ENCODE data around the gene CCDC3. TPM values are rescaled to one million over a fixed set of nuclear protein-coding genes. Genes with fewer than 3 reads are reported as not detected.

Gene CCDC3
- polyA plus RNA-seq, 1 donor from 2014 or later: 3.8 TPM

GRCh38 chr10:12906051-12906541 lies 95.4 kb downstream of the CCDC3 start:
- no peak overlapping the region for H3K27ac ChIP-seq (ENCODE audit: low read length)

GRCh38 chr10:12905067-12905466 lies 96.4 kb downstream of the CCDC3 start:
- Histone ChIP-seq H3K4me2 (ENCODE audit: low read length) (no peak overlapping the region), H3K9ac (ENCODE audit: low read length) (no peak overlapping the region), H3K9me3 (ENCODE audit: low read length) (no peaks in the 10 kb centered on the region), H3F3A (ENCODE audit: insufficient read depth, low read length, poor library complexity, severe bottlenecking) (no peaks in the 10 kb centered on the region), H4K20me1 (ENCODE audit: insufficient read depth) (no peaks in the 10 kb centered on the region), H2AFZ (ENCODE audit: low read depth, low read length) (no peak overlapping the region), H3K27me3 (ENCODE audit: insufficient read depth, low read depth, low read length) (no peaks in the 10 kb centered on the region), H3K27ac (ENCODE audit: low read length) (no peak overlapping the region), H3K79me2 (replicated peaks; ENCODE audit: insufficient read depth, low read length) (no peaks in the 10 kb centered on the region), H3K9me2 (ENCODE audit: insufficient read depth, low read length) (no peaks in the 10 kb centered on the region), H3K36me3 (ENCODE audit: insufficient read depth, low read length) (no peaks in the 10 kb centered on the region), H3K4me3 (ENCODE audit: low read length) (no peak overlapping the region)
- no peak for TF ChIP-seq RAD21 (conservative IDR thresholded peaks at IDR 0.05)
- TF ChIP-seq EZH2 (IDR thresholded peaks at IDR 0.05; ENCODE audit: borderline replicate concordance, insufficient read depth, low read length, poor library complexity, severe bottlenecking): no peak
- TF ChIP-seq POLR2AphosphoS5 (IDR thresholded peaks at IDR 0.05): no peak
- TF ChIP-seq, protein P1, sequence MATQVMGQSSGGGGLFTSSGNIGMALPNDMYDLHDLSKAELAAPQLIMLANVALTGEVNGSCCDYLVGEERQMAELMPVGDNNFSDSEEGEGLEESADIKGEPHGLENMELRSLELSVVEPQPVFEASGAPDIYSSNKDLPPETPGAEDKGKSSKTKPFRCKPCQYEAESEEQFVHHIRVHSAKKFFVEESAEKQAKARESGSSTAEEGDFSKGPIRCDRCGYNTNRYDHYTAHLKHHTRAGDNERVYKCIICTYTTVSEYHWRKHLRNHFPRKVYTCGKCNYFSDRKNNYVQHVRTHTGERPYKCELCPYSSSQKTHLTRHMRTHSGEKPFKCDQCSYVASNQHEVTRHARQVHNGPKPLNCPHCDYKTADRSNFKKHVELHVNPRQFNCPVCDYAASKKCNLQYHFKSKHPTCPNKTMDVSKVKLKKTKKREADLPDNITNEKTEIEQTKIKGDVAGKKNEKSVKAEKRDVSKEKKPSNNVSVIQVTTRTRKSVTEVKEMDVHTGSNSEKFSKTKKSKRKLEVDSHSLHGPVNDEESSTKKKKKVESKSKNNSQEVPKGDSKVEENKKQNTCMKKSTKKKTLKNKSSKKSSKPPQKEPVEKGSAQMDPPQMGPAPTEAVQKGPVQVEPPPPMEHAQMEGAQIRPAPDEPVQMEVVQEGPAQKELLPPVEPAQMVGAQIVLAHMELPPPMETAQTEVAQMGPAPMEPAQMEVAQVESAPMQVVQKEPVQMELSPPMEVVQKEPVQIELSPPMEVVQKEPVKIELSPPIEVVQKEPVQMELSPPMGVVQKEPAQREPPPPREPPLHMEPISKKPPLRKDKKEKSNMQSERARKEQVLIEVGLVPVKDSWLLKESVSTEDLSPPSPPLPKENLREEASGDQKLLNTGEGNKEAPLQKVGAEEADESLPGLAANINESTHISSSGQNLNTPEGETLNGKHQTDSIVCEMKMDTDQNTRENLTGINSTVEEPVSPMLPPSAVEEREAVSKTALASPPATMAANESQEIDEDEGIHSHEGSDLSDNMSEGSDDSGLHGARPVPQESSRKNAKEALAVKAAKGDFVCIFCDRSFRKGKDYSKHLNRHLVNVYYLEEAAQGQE (IDR thresholded peaks at IDR 0.05; ENCODE audit: borderline replicate concordance): no peak
- TF ChIP-seq, protein P2, sequence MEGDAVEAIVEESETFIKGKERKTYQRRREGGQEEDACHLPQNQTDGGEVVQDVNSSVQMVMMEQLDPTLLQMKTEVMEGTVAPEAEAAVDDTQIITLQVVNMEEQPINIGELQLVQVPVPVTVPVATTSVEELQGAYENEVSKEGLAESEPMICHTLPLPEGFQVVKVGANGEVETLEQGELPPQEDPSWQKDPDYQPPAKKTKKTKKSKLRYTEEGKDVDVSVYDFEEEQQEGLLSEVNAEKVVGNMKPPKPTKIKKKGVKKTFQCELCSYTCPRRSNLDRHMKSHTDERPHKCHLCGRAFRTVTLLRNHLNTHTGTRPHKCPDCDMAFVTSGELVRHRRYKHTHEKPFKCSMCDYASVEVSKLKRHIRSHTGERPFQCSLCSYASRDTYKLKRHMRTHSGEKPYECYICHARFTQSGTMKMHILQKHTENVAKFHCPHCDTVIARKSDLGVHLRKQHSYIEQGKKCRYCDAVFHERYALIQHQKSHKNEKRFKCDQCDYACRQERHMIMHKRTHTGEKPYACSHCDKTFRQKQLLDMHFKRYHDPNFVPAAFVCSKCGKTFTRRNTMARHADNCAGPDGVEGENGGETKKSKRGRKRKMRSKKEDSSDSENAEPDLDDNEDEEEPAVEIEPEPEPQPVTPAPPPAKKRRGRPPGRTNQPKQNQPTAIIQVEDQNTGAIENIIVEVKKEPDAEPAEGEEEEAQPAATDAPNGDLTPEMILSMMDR (IDR thresholded peaks at IDR 0.05; ENCODE audit: poor library complexity, severe bottlenecking): no peak
- no peak for TF ChIP-seq EP300 (conservative IDR thresholded peaks at IDR 0.05; ENCODE audit: poor library complexity, severe bottlenecking)

More at GRCh38 chr10:12906051-12906541, 95.4 kb downstream of the CCDC3 start:
- Histone ChIP-seq H3K4me3 (ENCODE audit: low read length) (no peak overlapping the region), H3K27me3 (ENCODE audit: insufficient read depth, low read depth, low read length) (no peaks in the 10 kb centered on the region), H2AFZ (ENCODE audit: low read depth, low read length) (no peak overlapping the region), H3K9ac (ENCODE audit: low read length) (no peak overlapping the region), H3K79me2 (replicated peaks; ENCODE audit: insufficient read depth, low read length) (no peaks in the 10 kb centered on the region), H3K36me3 (ENCODE audit: insufficient read depth, low read length) (no peaks in the 10 kb centered on the region), H4K20me1 (ENCODE audit: insufficient read depth) (no peaks in the 10 kb centered on the region), H3F3A (ENCODE audit: insufficient read depth, low read length, poor library complexity, severe bottlenecking) (no peaks in the 10 kb centered on the region), H3K4me2 (ENCODE audit: low read length) (no peak overlapping the region), H3K9me3 (ENCODE audit: low read length) (no peaks in the 10 kb centered on the region), H3K9me2 (ENCODE audit: insufficient read depth, low read length) (no peaks in the 10 kb centered on the region)
- no peak for TF ChIP-seq RAD21 (conservative IDR thresholded peaks at IDR 0.05)
- no peak for TF ChIP-seq TAF1 (IDR thresholded peaks at IDR 0.05; ENCODE audit: low read depth)
- no peak for TF ChIP-seq EZH2 (IDR thresholded peaks at IDR 0.05; ENCODE audit: borderline replicate concordance, insufficient read depth, low read length, poor library complexity, severe bottlenecking)
- no peak for TF ChIP-seq MXI1 (conservative IDR thresholded peaks at IDR 0.05; ENCODE audit: poor library complexity, severe bottlenecking)
- TF ChIP-seq SMC3 (conservative IDR thresholded peaks at IDR 0.05; ENCODE audit: poor library complexity): no peak
- TF ChIP-seq POLR2AphosphoS5 (IDR thresholded peaks at IDR 0.05): no peak
- TF ChIP-seq, protein P1 (IDR thresholded peaks at IDR 0.05; ENCODE audit: borderline replicate concordance): no peak
- TF ChIP-seq EP300 (conservative IDR thresholded peaks at IDR 0.05; ENCODE audit: poor library complexity, severe bottlenecking): no peak
- TF ChIP-seq, protein P2 (IDR thresholded peaks at IDR 0.05; ENCODE audit: poor library complexity, severe bottlenecking): no peak

Measured in neural cell (in vitro differentiated cells).